ENCODE results near the gene HOXA6. TPM values are rescaled to one million over a fixed set of nuclear protein-coding genes. Genes with fewer than 3 reads are reported as not detected.

HOXA6 gene
- total RNA-seq, 1 donor from 2014 or later, result not detected

- no peak for DNase-seq
These were observed 25.4 kb upstream of the HOXA6 start for GRCh38 chr7:27172823-27173510.

GRCh38 chr7:27172315-27172774 lies 24.8 kb upstream of the HOXA6 start:
- no peak for DNase-seq

- no peak for DNase-seq
These were observed 24.2 kb upstream of the HOXA6 start for GRCh38 chr7:27171637-27172314.

- no peak for DNase-seq
These were observed 23.7 kb upstream of the HOXA6 start for GRCh38 chr7:27171325-27171636.

GRCh38 chr7:27170426-27171324 lies 23.1 kb upstream of the HOXA6 start:
- no peak for DNase-seq

- no peak for DNase-seq
These were observed 22.3 kb upstream of the HOXA6 start for GRCh38 chr7:27169658-27170425.

GRCh38 chr7:27168265-27168947 lies 20.8 kb upstream of the HOXA6 start:
- DNase-seq, result no peak

GRCh38 chr7:27167916-27168264 lies 20.3 kb upstream of the HOXA6 start:
- DNase-seq, result no peak

GRCh38 chr7:27166531-27167505 lies 19.2 kb upstream of the HOXA6 start:
- DNase-seq, result no peak

- no peak for DNase-seq
These were observed 18.5 kb upstream of the HOXA6 start for GRCh38 chr7:27165996-27166530.

- DNase-seq, result no peak
These were observed 17.8 kb upstream of the HOXA6 start, which contains the start of gene HOXA9 for GRCh38 chr7:27165089-27165995. HOXA9 (minus strand) TSS chr7:27165537; CDS start chr7:27165457, 80 bp downstream.

- DNase-seq, result no peak
These were observed 17.0 kb upstream of the HOXA6 start for GRCh38 chr7:27164367-27165088.

- no peak for DNase-seq
These were observed 16.4 kb upstream of the HOXA6 start for GRCh38 chr7:27164045-27164366.

- no peak for DNase-seq
These were observed 15.9 kb upstream of the HOXA6 start for GRCh38 chr7:27163288-27164044.

- DNase-seq, result no peak
These were observed 15.2 kb upstream of the HOXA6 start for GRCh38 chr7:27162561-27163287.

- DNase-seq, result no peak
These were observed 14.4 kb upstream of the HOXA6 start for GRCh38 chr7:27161721-27162560.

Measured in tongue (tissue), 2 donors.